Uterus (tissue), 4 donors: ENCODE measurements around the gene PLCB2. TPM values are rescaled to one million over a fixed set of nuclear protein-coding genes. Genes with fewer than 3 reads are reported as not detected.
A peak's percentile ranks its signal among the peaks of the same experiment; 100 is the strongest.

Experiments
- DNase-seq, 2 donors: peaks; one replicate each; pipeline ENCODE4 v3.0.0-alpha.2; 2019 to 2020
- H3K27ac ChIP-seq, 2 donors: fragments of 200-600 bp; sonication (generic); 1 replicate in 1 of 2; 2 replicates in 1 of 2; pipeline ENCODE4 v1.5.1; 2016 to 2018
- H3K27me3 ChIP-seq, 2 donors: fragments of 200-600 bp; sonication (generic); one replicate each; pipeline ENCODE4 v1.5.1; 2018 to 2019; ENCODE audit warnings: control low read depth in 1 of 2
- H3K36me3 ChIP-seq, 2 donors: fragments of 200-600 bp; sonication (generic); one replicate each; pipeline ENCODE4 v1.5.1; 2019; ENCODE audit warnings: control low read depth in 1 of 2
- H3K4me1 ChIP-seq, 2 donors: fragments of 200-600 bp; sonication (generic); one replicate each; pipeline ENCODE4 v1.5.1; 2018 to 2019; ENCODE audit warnings: control low read depth in 1 of 2
- H3K4me3 ChIP-seq, 2 donors: fragments of 200-600 bp; sonication (generic); 1 replicate in 1 of 2; 2 replicates in 1 of 2; pipeline ENCODE4 v1.5.1; 2018 to 2019; ENCODE audit warnings: mild to moderate bottlenecking in 1 of 2
- H3K9me3 ChIP-seq, 2 donors: fragments of 200-600 bp; sonication (generic); one replicate each; pipeline ENCODE4 v1.5.1; 2019; ENCODE audit warnings: control low read depth in 1 of 2
- POLR2A ChIP-seq, 2 donors: fragments of 450-650 bp; IDR thresholded peaks; one replicate each; pipeline ENCODE4 v1.6.1; 2016; ENCODE audit warnings: antibody characterized with exemption in 2 of 2, mild to moderate bottlenecking in 1 of 2, moderate library complexity in 1 of 2
- intact Hi-C: fragments of 100-400 bp; cut with DNase I; formaldehyde crosslinking; loops from one replicate; pipeline ENCODE4 v1.15.1; 2023; ENCODE audit warnings: low total_unique reads
- total RNA-seq, 4 donors: library from RNA; depleted of rRNA in 3 of 4; stranded (reverse); fragments of >200 nt in 3 of 4; gene quantifications; one replicate each; pipeline versions ENCODE4 v1.1.0 to v1.2.4, GENCODE V29; 2014 to 2023
- TF ChIP-seq, protein P1 (sequence below), 4 experiments: fragments of 200-600 bp in 2 of 4; fragments of 450-650 bp in 2 of 4; sonication (generic) in 2 of 4; IDR thresholded peaks; one replicate each; pipeline ENCODE4 v1.5.1; 2016 to 2019; ENCODE audit warnings: antibody characterized with exemption in 4 of 4, mild to moderate bottlenecking in 2 of 4, moderate library complexity in 1 of 4
- donor health status: DM: yes; HTN: yes; CAD: no.

PLCB2 gene
- total RNA-seq, 4 donors from 2014 or later, result 3.5 to 19.0 (median 9.3) TPM

DNA sequence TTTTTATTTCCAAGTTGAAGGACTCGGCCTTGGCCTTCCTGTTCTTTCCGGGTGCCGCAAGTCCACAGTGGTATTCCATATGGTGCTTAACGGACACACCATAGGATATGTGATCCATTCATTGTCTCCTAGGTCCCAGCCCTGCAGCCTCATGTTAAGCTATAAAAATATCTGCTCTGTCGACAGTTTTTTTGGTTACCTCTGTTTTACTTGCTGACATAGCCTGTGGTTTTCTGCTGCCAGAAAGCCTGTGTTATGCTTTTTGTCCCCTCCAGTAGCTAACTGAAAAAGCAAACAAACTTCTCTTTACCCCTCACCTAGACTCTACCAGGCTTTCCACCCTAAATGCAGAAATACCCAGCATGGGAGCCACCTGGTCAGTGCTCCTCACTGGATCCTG lies 21.0 kb upstream of the PLCB2 start:
- Histone ChIP-seq H3K9me3 (no peaks in the 10 kb centered on the region), H3K4me3 (no peak overlapping the region), H3K4me1 (peaks cover 0 to 12% of the 10 kb centered on the region in 2 donors), H3K36me3 (no peaks in the 10 kb centered on the region), H3K27ac (peak overlapping the region in 1 of 2 donors; percentile 5), H3K27me3 (no peaks in the 10 kb centered on the region)
- no peak for DNase-seq
- intact Hi-C loops, result no loop called here
- TF ChIP-seq, protein P1, sequence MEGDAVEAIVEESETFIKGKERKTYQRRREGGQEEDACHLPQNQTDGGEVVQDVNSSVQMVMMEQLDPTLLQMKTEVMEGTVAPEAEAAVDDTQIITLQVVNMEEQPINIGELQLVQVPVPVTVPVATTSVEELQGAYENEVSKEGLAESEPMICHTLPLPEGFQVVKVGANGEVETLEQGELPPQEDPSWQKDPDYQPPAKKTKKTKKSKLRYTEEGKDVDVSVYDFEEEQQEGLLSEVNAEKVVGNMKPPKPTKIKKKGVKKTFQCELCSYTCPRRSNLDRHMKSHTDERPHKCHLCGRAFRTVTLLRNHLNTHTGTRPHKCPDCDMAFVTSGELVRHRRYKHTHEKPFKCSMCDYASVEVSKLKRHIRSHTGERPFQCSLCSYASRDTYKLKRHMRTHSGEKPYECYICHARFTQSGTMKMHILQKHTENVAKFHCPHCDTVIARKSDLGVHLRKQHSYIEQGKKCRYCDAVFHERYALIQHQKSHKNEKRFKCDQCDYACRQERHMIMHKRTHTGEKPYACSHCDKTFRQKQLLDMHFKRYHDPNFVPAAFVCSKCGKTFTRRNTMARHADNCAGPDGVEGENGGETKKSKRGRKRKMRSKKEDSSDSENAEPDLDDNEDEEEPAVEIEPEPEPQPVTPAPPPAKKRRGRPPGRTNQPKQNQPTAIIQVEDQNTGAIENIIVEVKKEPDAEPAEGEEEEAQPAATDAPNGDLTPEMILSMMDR (IDR thresholded peaks at IDR 0.05), result no peak
- TF ChIP-seq POLR2A (IDR thresholded peaks at IDR 0.05), result no peak

DNA sequence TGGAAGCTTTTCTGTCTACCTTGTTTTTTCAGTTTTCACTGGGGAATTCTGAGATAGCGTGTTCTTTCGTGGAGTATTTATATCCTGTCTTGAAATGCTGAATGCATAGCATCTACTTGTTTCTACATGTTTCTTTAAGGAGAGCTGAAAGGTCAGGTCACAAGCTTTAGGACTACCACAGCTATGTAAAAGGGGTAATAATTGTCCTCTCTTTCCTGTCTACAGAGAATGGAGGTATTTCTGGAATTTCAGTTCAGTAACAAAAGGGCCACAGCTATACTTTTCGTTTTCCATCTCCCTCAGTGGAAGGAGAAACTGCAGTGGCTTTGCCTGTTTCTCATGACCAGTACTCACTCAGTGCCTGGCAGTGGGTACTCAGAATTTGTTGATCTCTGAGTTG lies 20.4 kb upstream of the PLCB2 start:
- no peaks in the 10 kb centered on the region for H3K9me3 ChIP-seq
- H3K4me1 ChIP-seq, result peaks cover 0 to 12% of the 10 kb centered on the region in 2 donors
- H3K27ac ChIP-seq, result peak overlapping the region in 1 of 2 donors; percentile 5
- DNase-seq, result no peak
- TF ChIP-seq, protein P1 (IDR thresholded peaks at IDR 0.05), result no peak
- no peak for TF ChIP-seq POLR2A (IDR thresholded peaks at IDR 0.05)
- no peak overlapping the region for H3K4me3 ChIP-seq
- no peaks in the 10 kb centered on the region for H3K36me3 ChIP-seq
- intact Hi-C loops, result no loop called here
- H3K27me3 ChIP-seq, result no peaks in the 10 kb centered on the region

GRCh38 chr15:40327457-40327856 lies 19.7 kb upstream of the PLCB2 start:
- H3K27me3 ChIP-seq, result no peaks in the 10 kb centered on the region
- intact Hi-C loops, result no loop called here
- no peak overlapping the region for H3K27ac ChIP-seq
- H3K4me3 ChIP-seq, result no peak overlapping the region
- DNase-seq, result no peak
- peaks cover 0 to 12% of the 10 kb centered on the region in 2 donors for H3K4me1 ChIP-seq
- no peaks in the 10 kb centered on the region for H3K36me3 ChIP-seq
- H3K9me3 ChIP-seq, result no peaks in the 10 kb centered on the region
- TF ChIP-seq POLR2A (IDR thresholded peaks at IDR 0.05), result no peak
- TF ChIP-seq, protein P1 (IDR thresholded peaks at IDR 0.05), result no peak

- H3K4me1 ChIP-seq, result peaks cover 0 to 8% of the 10 kb centered on the region in 2 donors
- H3K36me3 ChIP-seq, result no peaks in the 10 kb centered on the region
- DNase-seq, result no peak
- intact Hi-C loops, result no loop called here
- no peak overlapping the region for H3K27ac ChIP-seq
- H3K27me3 ChIP-seq, result no peaks in the 10 kb centered on the region
- no peaks in the 10 kb centered on the region for H3K9me3 ChIP-seq
- H3K4me3 ChIP-seq, result no peak overlapping the region
- TF ChIP-seq, protein P1 (IDR thresholded peaks at IDR 0.05), result no peak
- TF ChIP-seq POLR2A (IDR thresholded peaks at IDR 0.05), result no peak
These were observed 18.0 kb upstream of the PLCB2 start for GRCh38 chr15:40325700-40326099.

GRCh38 chr15:40325188-40325587 lies 17.5 kb upstream of the PLCB2 start:
- H3K36me3 ChIP-seq, result no peaks in the 10 kb centered on the region
- intact Hi-C loops, result no loop called here
- no peak for DNase-seq
- TF ChIP-seq POLR2A (IDR thresholded peaks at IDR 0.05), result no peak
- TF ChIP-seq, protein P1 (IDR thresholded peaks at IDR 0.05), result no peak
- H3K4me1 ChIP-seq, result peaks cover 0 to 3% of the 10 kb centered on the region in 2 donors
- H3K9me3 ChIP-seq, result no peaks in the 10 kb centered on the region
- H3K27ac ChIP-seq, result no peak overlapping the region
- H3K4me3 ChIP-seq, result peak overlapping the region; percentile 42 to 59
- H3K27me3 ChIP-seq, result no peaks in the 10 kb centered on the region
